Measurements from ENCODE around the gene YDJC. TPM values are rescaled to one million over a fixed set of nuclear protein-coding genes. Genes with fewer than 3 reads are reported as not detected.

YDJC gene
- total RNA-seq, 2 experiments from 2014 or later, result 37.1 to 38.0 TPM

DNA sequence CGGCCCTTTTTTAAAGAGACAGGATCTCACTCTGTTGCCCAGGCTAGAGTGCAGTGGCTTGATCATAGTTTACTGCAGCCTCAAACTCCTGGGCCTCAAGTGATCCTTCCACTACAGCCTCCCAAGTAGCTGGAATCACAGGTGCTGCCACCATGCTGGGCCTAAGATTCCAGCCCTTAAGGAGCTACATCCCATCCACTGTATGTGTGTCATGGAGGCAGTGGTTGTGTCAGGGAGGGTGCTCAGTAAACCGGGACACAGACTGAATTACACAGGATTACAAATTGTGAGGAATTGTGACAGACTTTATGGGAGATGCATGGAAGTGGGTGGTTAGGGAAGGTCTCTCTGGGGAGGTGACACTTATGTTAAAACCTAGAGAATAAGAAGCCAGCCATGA, 33.9 kb upstream of the YDJC start:
- peak overlapping the region; percentile 25 for H3K4me3 Mint-ChIP-seq
- POLR2A ChIA-PET, result no interaction called here
- CTCF ChIA-PET, result interaction anchor here (3.0 kb wide), 1 partner anchor 21 kb away, joined by 16 read pairs; the partner anchor contains the start of gene SDF2L1
- H3K27ac Mint-ChIP-seq, result no peak overlapping the region
- H3K9me3 Mint-ChIP-seq, result no peaks in the 10 kb centered on the region
- DNase-seq, result no peak
- H3K27me3 Mint-ChIP-seq, result no peaks in the 10 kb centered on the region
- peaks cover 32% of the 10 kb centered on the region for H3K4me1 Mint-ChIP-seq
- peaks cover 12% of the 10 kb centered on the region for H3K36me3 Mint-ChIP-seq (ENCODE audit: low read depth)

DNA sequence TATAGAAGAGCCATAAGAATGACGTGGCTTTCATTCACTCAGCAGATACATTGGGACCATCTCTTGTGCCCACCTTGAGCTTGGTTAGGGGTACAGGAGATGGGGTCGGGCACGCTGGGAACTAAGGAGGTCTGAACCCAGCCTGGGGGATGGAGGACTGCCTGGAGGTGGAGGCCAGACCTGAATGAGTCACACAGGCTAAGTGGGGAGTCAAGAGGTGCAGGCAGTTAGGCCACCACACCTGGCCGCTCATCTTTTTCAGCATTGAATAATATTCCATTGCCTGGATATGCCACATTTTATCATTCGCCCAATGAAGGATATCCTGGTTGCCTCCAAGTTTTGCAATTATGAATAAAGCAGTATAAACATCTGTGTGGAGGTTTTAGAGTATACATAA, 32.2 kb upstream of the YDJC start:
- H3K27me3 Mint-ChIP-seq, result no peaks in the 10 kb centered on the region

DNA sequence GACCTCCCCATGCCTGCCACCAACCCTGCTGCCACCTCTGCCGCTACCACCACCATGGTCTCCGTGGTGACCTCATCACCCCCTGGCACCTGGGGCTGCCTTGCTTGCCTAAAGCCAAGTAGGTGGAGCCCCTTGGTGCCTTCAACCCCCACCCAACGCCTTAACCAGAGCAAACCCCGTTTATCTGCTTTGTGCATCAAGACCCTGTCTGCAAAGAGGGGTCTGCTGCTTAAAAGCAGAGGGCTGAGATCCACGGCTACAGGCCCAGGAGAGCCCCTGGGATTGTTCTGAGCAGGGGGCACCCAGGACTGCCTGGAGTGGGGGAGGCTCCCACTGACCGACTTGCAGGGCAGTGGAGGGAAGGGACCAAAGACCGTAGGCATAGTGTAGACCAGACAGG, 31.1 kb upstream of the YDJC start:
- CTCF ChIA-PET, result no interaction called here

More for the DNA sequence above, 32.2 kb upstream of the YDJC start:
- Mint-ChIP-seq H3K4me3 (no peak overlapping the region), H3K9me3 (no peaks in the 10 kb centered on the region), H3K4me1 (peaks cover 34% of the 10 kb centered on the region), H3K27ac (no peak overlapping the region), H3K36me3 (ENCODE audit: low read depth) (peaks cover 8% of the 10 kb centered on the region)
- DNase-seq, result no peak
- ChIA-PET POLR2A (no interaction called here), CTCF (interaction anchor here (0.7 kb wide), 1 partner anchor 1366 kb away, joined by 3 read pairs; no protein-coding TSS in a partner anchor)

DNA sequence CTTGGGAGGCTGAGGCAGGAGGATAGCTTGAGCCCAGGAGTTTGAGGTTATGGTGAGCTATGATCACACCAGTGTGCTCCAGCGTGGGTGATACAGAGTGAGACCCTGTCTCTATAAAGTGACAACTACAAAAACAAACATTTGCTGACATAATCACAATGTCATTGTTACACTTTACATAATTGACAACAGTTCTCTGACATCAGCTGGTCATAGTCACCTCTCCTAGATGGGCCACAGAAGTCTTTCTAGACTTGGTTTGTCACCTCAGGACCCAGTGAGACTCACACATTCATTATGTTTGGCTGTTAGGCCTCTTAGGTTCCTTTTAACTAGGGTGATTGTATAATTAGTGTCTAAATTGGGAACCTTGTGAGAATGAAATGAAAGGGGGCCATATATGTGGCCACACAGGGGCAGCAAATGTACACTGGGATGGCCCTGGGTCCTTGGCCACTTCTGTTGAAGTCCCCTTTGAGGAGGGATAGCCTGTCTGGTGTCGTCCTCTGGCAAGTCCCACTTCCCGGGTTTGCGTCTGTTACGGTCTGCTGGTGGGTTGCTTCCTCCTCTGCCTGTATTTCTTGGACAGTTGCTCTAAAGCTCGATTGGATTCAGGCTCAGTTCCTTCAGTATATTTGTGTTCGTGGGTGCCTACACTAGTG, 30.2 kb upstream of the YDJC start:
- Mint-ChIP-seq H3K27ac (no peak overlapping the region), H3K4me3 (no peak overlapping the region), H3K4me1 (peaks cover 29% of the 10 kb centered on the region), H3K9me3 (no peaks in the 10 kb centered on the region), H3K27me3 (no peaks in the 10 kb centered on the region), H3K36me3 (ENCODE audit: low read depth) (peaks cover 4% of the 10 kb centered on the region)
- ChIA-PET POLR2A (interaction anchor here (1.3 to 2.3 kb wide), 2 partner anchors 18 to 31 kb away, joined by 3 to 17 read pairs; partner anchors contain the start of gene SDF2L1), CTCF (interaction anchor here (1.0 to 1.1 kb wide), 2 partner anchors 13 to 17 kb away, joined by 3 to 4 read pairs; no protein-coding TSS in a partner anchor)
- DNase-seq, result no peak

More for the DNA sequence above, 31.1 kb upstream of the YDJC start:
- Mint-ChIP-seq H3K4me3 (no peak overlapping the region), H3K9me3 (no peaks in the 10 kb centered on the region), H3K36me3 (ENCODE audit: low read depth) (peaks cover 4% of the 10 kb centered on the region), H3K27ac (no peak overlapping the region), H3K4me1 (peaks cover 36% of the 10 kb centered on the region), H3K27me3 (no peaks in the 10 kb centered on the region)
- POLR2A ChIA-PET, result no interaction called here
- no peak for DNase-seq

DNA sequence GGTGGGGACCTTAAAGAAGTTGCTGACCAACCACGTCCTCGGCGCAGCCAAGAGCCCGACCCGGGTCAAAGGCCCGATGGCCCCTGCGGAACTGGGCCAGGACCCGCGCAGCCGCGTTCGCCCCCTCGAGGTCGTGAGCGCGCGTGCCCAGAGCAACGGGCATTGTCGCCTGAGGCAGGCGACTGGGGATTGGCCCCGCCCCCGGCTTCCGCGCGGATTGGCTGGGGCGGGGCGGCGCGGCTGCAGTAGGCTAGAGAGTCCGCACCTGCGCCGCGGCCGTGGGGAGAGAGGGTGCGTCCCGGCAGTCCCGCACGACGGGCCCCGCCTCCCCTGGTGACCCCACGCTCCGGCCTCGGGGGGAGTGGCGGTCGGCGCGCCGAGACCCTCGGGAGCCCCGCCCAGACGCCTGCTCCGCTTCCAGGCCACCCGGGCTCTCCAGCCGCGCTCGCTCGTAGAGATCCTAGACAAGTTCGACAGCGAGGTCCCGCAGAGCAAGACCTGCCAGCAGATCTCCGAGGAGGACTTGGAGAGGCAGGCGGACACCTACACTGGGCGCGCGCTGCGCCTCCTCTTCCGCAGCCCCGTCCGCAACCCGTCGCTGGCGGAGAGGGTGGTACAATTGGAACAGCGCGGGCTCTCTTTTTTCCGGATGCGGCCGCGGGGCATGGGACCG, 27.7 kb upstream of the YDJC start:
- Mint-ChIP-seq H3K9me3 (no peaks in the 10 kb centered on the region), H3K4me3 (peak overlapping the region; percentile 87), H3K27me3 (no peaks in the 10 kb centered on the region), H3K4me1 (peaks cover 32% of the 10 kb centered on the region), H3K36me3 (ENCODE audit: low read depth) (peaks cover 4% of the 10 kb centered on the region), H3K27ac (peak overlapping the region; percentile 82)
- ChIA-PET POLR2A (interaction anchor here (0.7 to 2.6 kb wide), 9 partner anchors 8 to 210 kb away, joined by 3 to 19 read pairs (median 8); partner anchors contain the start of genes MAPK1, PPIL2, SDF2L1 and YDJC), CTCF (interaction anchor here (0.8 to 1.7 kb wide), 6 partner anchors 11 to 28 kb away, joined by 5 to 8 read pairs (median 7); partner anchors contain the start of gene YDJC)
- peak; percentile 85 for DNase-seq

DNA sequence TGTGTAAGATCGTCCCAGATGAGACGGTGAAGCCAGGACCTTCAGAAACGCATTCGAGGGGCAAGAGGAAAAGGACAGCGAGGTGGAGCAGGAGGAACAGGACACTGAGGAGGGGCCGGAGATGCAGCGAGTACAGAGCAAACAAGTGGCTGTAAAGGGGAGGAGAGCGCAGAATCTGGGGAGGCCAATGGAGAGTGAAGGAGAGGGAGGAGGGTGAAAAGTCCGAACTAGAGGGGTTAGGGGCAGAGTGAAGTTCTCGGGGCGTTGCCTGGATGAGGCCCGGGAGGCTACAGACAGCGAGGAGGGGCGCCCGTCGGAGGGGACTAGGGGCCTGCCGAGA, 27.2 kb upstream of the YDJC start:
- Mint-ChIP-seq H3K4me3 (peak overlapping the region; percentile 61), H3K27me3 (no peaks in the 10 kb centered on the region), H3K36me3 (ENCODE audit: low read depth) (peaks cover 4% of the 10 kb centered on the region), H3K4me1 (peaks cover 32% of the 10 kb centered on the region), H3K9me3 (no peaks in the 10 kb centered on the region), H3K27ac (peak overlapping the region; percentile 82)
- POLR2A ChIA-PET, result interaction anchor here (2.3 to 2.6 kb wide), 2 partner anchors 9 to 15 kb away, joined by 12 to 19 read pairs; partner anchors contain the start of genes PPIL2 and SDF2L1
- DNase-seq, result no peak
- CTCF ChIA-PET, result interaction anchor here (1.3 to 1.7 kb wide), 2 partner anchors 10 to 14 kb away, joined by 6 to 8 read pairs; no protein-coding TSS in a partner anchor

DNA sequence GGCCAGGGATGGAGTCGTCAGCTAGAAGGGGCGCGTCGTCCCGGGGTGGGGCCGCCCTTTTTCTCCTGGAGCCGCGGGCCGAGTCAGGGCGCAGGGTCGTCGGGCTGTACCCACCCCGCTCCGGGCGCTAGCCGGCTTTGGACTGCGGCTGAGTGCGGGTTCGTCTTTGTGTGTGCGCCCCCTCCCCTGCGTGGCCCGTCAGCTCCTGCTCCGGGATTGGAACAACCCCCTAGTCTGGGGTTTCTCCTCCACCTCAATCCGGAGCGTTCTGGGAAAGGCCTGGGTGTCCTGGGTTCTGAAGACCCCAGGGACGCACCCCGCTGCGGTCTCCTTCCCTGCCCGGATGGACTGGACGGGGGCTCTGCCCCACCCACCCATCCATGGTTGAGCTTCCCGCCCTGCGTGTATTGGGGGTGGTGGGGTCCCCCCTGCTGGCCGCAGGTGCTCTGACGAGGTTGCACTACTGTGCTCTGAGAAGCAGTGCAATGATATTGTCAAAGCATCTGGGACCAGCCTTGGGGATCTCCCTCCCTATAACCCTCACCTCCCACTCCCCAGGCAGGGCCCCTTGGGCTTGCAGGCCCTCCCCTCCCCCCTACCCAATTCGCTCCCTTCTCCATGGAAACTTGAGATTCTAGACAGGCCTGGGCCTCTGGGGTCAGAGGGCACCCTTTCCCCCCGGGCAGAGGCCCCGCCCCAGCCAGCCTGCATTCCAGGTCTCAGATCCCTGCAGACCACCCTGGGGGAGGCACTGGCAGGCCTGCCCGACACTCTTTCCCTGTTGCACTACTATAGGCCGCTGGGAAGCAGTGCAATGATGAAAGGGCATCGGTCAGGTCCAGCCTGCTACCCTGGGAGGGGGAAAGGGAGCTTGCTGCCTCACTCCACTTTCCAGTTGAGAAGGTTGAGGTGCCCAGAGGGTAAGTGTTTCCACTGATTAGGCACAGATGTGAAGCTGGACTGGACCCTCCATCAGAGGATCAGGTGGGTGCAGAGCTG, 23.0 kb upstream of the YDJC start:
- no peak for DNase-seq

DNA sequence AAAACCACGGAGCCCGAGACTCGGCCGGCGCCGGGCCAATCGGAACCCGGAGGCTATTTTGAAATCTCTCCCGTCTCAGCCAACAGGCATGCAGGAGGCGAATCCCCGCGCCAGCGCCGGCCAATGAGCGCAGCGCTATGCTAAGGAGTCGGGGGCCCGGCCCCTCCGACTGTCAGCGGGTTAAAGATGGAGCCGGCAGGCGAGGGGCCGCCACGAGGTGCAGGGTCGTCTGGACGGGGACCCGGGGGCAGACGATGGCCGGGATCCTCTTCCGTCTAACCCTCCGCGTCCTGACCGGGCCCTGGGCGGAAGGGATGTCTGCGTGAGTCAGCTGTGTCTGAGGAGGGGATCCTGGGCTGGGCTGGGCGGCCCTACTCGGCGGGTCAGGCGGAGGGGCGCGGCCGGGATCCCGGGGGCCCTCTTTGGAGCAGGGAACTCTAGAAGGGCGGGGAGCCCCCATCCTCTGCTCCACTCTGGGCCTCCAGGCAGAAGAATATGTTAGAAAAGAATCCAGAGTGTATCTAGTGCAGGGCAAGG, 22.3 kb upstream of the YDJC start:
- Mint-ChIP-seq H3K27me3 (no peaks in the 10 kb centered on the region), H3K9me3 (no peaks in the 10 kb centered on the region), H3K27ac (peak overlapping the region; percentile 84), H3K4me1 (peaks cover 35% of the 10 kb centered on the region), H3K36me3 (ENCODE audit: low read depth) (peaks cover 13% of the 10 kb centered on the region), H3K4me3 (peak overlapping the region; percentile 81)
- peak; percentile 92 for DNase-seq
- ChIA-PET CTCF (interaction anchor here (1.0 to 4.3 kb wide), 4 partner anchors 9 to 23 kb away, joined by 3 to 39 read pairs (median 12); partner anchors contain the start of genes PPIL2, SDF2L1 and YDJC), POLR2A (interaction anchor here (0.7 to 5.7 kb wide), 9 partner anchors 9 to 84 kb away, joined by 3 to 92 read pairs (median 4); partner anchors contain the start of genes CCDC116, PPIL2, SDF2L1 and YDJC)

More for the DNA sequence above, 23.0 kb upstream of the YDJC start:
- Mint-ChIP-seq H3K27me3 (no peaks in the 10 kb centered on the region), H3K4me3 (peak overlapping the region; percentile 81), H3K27ac (peak overlapping the region; percentile 84), H3K4me1 (peaks cover 39% of the 10 kb centered on the region), H3K9me3 (no peaks in the 10 kb centered on the region), H3K36me3 (ENCODE audit: low read depth) (peaks cover 13% of the 10 kb centered on the region)
- CTCF ChIA-PET, result interaction anchor here (0.6 to 4.3 kb wide), 4 partner anchors 10 to 59 kb away, joined by 3 to 39 read pairs (median 12); partner anchors contain the start of genes PPIL2, SDF2L1 and YDJC
- POLR2A ChIA-PET, result interaction anchor here (0.7 to 5.7 kb wide), 5 partner anchors 10 to 85 kb away, joined by 3 to 92 read pairs (median 29); partner anchors contain the start of genes PPIL2, SDF2L1 and YDJC

DNA sequence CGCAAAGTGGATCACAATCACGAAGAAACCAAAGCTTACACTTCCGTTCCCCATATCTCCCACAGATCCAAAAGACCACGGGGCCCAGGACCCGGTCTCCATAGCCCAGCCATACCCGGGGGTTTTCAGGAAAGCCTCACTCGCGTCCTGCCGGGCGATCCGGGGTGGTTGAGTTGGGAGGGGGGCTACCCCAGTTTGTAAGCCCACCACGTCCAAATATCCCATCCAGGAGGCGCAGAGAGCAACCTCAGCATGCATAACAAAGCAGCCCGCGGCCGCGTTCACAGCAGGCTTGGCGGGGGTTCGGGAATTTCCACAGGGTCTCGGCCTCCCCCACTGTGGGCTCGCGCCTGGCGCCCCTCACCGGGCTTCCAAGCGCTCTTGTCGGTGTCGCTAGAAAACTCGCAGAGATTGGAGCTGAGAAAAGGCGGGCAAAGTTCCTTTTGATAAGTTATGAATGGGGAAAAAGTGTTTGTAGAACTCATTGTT, 21.7 kb upstream of the YDJC start:
- no peaks in the 10 kb centered on the region for H3K9me3 Mint-ChIP-seq
- ChIA-PET CTCF (interaction anchor here (1.4 to 4.3 kb wide), 3 partner anchors 9 to 22 kb away, joined by 4 to 39 read pairs (median 21); partner anchors contain the start of genes SDF2L1 and YDJC), POLR2A (interaction anchor here (0.7 to 5.7 kb wide), 7 partner anchors 8 to 83 kb away, joined by 3 to 92 read pairs (median 5); partner anchors contain the start of genes CCDC116, PPIL2, SDF2L1 and YDJC)
- peak overlapping the region; percentile 81 for H3K4me3 Mint-ChIP-seq
- DNase-seq, result no peak
- H3K36me3 Mint-ChIP-seq (ENCODE audit: low read depth), result peaks cover 17% of the 10 kb centered on the region
- H3K27ac Mint-ChIP-seq, result peak overlapping the region; percentile 84
- H3K4me1 Mint-ChIP-seq, result peaks cover 33% of the 10 kb centered on the region
- no peaks in the 10 kb centered on the region for H3K27me3 Mint-ChIP-seq

DNA sequence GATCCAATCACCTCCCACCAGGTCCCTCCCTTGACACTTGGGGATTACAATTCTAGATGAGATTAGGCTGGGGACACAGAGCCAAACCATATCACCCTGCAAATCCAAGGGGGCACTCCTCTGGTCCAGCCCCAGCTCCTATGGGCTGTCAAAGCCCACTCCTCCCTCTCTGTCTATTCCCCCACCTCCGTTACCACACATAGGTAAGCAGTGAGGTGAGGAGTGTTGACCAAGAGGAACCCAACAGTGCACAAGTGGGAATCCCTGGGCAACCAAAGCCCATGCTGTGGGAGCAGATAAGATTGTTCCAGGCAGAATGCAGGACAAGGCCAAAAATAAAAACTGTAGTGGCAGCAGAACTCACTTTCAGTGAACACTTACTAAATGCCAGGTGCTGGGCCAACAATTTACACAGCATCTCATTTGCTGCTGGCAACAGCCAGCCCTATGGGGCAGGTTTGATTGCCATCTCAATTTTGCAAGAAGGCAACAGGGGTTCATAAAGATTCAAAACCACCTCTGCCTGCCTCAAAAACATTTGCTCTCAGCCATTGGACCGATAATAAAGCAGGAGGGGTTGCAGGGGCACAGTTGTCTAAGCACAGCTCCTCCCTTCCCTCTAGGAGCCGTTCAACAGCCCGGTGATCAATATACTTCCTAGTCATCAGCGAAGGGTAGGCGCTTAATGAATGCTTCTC, 21.1 kb upstream of the YDJC start:
- no peaks in the 10 kb centered on the region for H3K27me3 Mint-ChIP-seq
- no peak for DNase-seq
- POLR2A ChIA-PET, result interaction anchor here (0.7 to 5.7 kb wide), 7 partner anchors 8 to 83 kb away, joined by 3 to 92 read pairs (median 5); partner anchors contain the start of genes CCDC116, PPIL2, SDF2L1 and YDJC
- peaks cover 23% of the 10 kb centered on the region for H3K36me3 Mint-ChIP-seq (ENCODE audit: low read depth)
- peaks cover 30% of the 10 kb centered on the region for H3K4me1 Mint-ChIP-seq
- CTCF ChIA-PET, result interaction anchor here (1.4 to 4.3 kb wide), 3 partner anchors 8 to 22 kb away, joined by 4 to 39 read pairs (median 21); partner anchors contain the start of genes SDF2L1 and YDJC
- H3K9me3 Mint-ChIP-seq, result no peaks in the 10 kb centered on the region
- peak overlapping the region; percentile 81 for H3K4me3 Mint-ChIP-seq
- peak overlapping the region; percentile 84 for H3K27ac Mint-ChIP-seq

DNA sequence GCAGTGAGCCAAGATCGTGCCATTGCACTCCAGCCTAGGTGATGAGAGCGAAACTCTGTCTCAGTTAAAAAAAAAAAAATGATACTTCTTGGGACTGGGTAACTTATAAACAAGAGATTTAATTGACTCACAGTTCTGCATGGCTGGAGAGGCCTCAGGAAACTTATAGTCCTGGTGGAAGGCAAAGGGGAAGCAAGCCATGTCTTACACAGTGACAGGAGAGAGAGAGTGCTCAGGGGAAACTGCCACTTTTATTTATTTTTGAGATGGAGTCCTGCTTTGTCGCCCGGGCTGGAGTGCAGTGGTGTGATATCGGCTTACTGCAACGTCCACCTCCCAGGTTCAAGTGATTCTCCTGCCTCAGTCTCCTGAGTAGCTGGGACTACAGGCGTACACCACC, 20.5 kb upstream of the YDJC start:
- Mint-ChIP-seq H3K36me3 (ENCODE audit: low read depth) (peaks cover 25% of the 10 kb centered on the region), H3K27ac (no peak overlapping the region), H3K27me3 (no peaks in the 10 kb centered on the region), H3K4me1 (peaks cover 30% of the 10 kb centered on the region), H3K4me3 (peak overlapping the region; percentile 81), H3K9me3 (no peaks in the 10 kb centered on the region)
- DNase-seq, result no peak
- CTCF ChIA-PET, result interaction anchor here (4.3 kb wide), 1 partner anchor 8 kb away, joined by 39 read pairs; the partner anchor contains the start of gene SDF2L1
- POLR2A ChIA-PET, result interaction anchor here (5.7 kb wide), 1 partner anchor 22 kb away, joined by 40 read pairs; the partner anchor contains the start of gene YDJC
